Stimulated activated naive CD4-positive, alpha-beta T cell (primary cell): ENCODE results near the gene TIMD4.

Experiments used
- DNase-seq, 6 experiments: peaks; one replicate each; lab custom pipeline; 2025; lab: John Stamatoyannopoulos, UW

The TIMD4 gene

GRCh38 chr5:156922207-156922792 lies 40.7 kb downstream of the TIMD4 start:
- peak in 1 of 6 experiments; percentile 12 for DNase-seq

DNA sequence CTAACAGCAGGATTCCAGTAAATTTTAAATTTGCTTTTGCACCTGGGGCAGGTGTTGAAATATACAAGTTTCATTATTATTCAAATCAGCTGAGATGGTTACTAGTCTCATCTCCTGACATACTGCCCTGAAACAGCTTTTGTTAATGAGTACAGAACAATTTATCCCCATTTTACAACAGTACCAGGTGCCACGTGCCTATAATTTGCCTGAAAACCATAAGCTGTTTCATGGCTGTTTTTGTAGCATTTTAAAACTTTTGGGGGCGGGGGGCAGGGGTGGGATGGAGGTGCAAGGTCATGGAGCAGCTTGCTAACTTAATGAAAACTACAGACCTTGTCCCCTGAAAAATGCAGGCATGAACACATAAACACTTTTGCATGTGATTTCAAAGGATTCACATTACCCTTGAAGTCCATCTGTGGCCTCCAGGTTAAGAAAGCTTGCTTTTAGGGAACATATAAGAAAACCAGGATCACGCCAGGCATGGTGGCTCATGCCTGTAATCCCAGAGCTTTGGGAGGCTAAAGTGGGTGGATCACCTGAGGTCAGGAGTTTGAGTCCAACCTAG lies 42.1 kb downstream of the TIMD4 start:
- DNase-seq = no peak

- DNase-seq = no peak
Measured at GRCh38 chr5:156920042-156920860, 42.8 kb downstream of the TIMD4 start.

- no peak for DNase-seq
Measured at GRCh38 chr5:156918311-156918845, 44.6 kb downstream of the TIMD4 start.

DNA sequence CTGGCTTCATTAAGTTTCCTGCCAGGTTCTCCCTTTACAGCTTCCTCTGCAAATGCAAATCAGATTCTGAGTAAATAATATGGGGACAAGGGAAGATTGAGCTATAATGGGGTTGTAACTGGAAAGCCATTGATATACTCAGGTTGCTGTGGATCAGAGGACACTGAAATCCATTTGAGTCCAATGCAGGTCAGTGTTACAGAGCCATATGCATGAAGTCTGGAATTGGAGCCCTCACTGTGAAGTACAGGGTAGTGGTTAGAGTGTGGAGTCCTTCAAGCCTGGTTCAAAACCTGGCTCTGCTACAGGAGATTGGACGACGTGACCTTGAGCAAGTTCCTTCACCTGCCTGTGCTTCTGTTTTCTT lies 48.7 kb downstream of the TIMD4 start:
- DNase-seq = no peak

DNA sequence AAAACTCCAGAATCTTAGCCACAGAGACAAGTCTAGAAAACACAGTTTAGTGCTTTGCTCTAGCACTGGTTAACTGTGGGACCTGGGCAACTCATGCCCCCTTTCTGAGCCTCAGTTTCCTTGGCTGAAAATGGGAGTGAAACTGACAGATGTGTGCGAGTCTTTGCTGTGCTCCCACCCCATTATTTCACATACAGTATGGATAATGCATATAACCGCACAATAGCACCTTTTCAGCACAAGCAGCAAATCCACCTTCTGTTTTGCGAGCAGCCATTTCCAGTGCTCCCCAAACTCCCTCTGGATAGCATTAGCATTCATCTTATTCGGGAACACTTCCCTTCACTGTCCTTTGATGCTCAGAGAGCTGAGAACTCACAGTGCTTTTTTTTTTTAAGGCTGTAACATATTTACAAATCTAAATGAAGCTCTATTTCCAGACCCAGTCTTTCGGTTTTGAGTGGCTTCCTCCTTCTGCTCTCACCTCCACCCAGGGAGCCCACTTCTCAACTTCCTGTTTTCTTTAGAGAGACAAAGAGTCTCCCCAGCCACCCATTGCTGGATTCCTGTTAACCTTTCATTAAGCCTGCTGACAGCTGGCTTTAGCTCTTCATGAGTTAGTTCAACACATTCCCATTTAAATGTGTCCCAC lies 49.2 kb downstream of the TIMD4 start:
- peak in 3 of 6 experiments; percentile 30 to 61 (median 49) for DNase-seq

GRCh38 chr5:156913355-156913718 lies 49.7 kb downstream of the TIMD4 start:
- DNase-seq = no peak

- no peak for DNase-seq
Measured at GRCh38 chr5:156912869-156913268, 50.2 kb downstream of the TIMD4 start.

- no peak for DNase-seq
Measured at GRCh38 chr5:156909180-156909579, 53.8 kb downstream of the TIMD4 start.

GRCh38 chr5:156907667-156908066 lies 55.4 kb downstream of the TIMD4 start:
- no peak for DNase-seq

DNA sequence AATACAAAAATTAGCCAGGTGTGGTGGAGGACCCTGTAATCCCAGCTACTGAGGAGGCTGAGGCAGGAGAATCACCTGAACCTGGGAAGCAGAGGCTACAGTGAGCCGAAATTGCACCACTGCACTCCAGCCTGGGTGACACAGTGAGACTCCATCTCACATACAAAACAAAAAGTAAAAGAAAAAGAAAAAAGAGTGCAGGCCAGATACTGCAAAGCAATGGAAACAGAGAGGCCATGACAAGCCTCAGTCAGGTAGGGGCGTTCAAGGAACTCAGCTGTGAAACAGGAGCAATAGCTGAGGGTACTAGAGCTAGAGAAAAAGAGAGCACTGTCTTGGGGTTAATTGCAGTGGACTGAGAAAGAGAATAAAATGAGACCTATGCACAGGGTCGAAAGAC lies 56.2 kb downstream of the TIMD4 start:
- DNase-seq = no peak

GRCh38 chr5:156896546-156896945 lies 66.5 kb downstream of the TIMD4 start:
- no peak for DNase-seq

DNA sequence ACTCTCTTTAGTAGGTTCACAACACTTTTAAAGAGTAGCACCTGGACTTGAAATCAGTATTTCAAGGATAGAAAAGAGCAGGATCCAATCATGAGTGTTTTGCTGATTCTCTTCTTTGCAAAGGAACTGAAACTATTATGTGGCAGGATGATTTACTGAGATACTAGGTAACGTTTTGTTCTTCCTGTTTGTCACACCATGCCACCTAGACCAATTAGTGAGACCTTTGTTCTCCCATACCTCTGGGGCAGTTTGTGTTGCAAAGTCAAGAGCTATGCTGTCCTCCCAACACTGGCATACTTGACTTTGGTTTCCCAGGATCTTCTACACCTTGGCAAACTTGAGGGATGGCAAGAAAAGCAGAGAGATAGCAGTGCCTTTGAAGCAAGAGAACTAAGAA lies 69.5 kb downstream of the TIMD4 start:
- no peak for DNase-seq

DNA sequence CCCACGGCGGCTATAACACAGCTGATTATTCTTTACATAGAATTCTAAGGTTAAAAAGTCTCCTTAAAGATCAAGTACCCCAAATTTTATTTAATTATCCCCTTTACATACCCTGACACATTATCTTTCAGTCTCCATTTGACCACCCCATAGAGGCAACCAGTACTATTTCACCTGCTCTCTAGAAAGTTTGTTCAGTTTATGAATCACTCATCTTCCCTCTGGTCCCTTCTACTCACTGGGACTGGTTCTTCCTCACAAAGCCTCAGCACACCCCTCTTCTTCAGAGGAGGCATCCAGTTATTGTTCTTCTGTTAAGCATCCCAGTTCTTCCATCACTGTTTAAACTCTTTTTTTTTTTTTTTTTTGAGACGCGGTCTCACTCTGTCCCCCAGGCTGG lies 70.2 kb downstream of the TIMD4 start:
- no peak for DNase-seq

- DNase-seq = peak in 1 of 6 experiments; percentile 11
Measured at GRCh38 chr5:156892223-156892622, 70.8 kb downstream of the TIMD4 start.

DNA sequence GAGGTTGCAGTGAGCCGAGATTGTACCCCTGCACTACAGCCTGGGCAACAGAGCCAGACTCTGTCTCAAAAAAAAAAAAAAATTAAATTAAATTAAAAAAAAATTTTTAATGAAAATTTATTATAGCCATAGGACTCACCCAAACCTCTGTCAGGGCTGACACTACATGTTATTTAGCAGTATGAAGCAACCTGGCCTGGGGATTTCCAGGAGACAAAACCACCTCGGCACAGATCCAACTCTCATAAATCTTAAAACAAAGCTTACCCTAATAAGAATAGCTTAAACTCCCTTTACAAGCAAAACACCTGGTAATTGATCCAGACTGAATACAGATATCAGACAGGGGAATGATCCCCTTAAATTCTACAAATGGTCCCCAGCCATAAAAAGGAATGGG lies 74.5 kb downstream of the TIMD4 start:
- no peak for DNase-seq

GRCh38 chr5:156883316-156883875 lies 79.6 kb downstream of the TIMD4 start:
- no peak for DNase-seq

- DNase-seq = no peak
Measured at GRCh38 chr5:156879665-156880285, 83.3 kb downstream of the TIMD4 start.

- DNase-seq = no peak
Measured at GRCh38 chr5:156871212-156871611, 91.8 kb downstream of the TIMD4 start.

DNA sequence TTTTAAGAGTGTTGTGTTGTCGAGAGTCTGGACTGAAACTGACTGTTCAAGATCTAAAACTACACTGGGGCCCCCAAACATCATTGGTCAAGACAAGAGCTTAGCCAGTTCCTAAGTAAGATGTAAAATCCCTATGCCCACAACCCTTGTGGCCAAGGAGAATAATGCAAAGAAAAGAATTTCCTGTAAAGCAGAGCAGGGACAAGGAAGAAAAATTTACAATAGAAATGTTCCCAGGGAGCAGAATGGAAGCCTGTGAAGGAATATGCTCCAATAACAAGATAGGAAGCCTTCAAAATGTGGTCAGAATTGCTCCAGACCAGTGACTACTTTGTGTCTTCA lies 92.6 kb downstream of the TIMD4 start:
- no peak for DNase-seq
